Mesothelial cell of epicardium (in vitro differentiated cells): ENCODE data around the gene THAP3. TPM values are rescaled to one million over a fixed set of nuclear protein-coding genes. Genes with fewer than 3 reads are reported as not detected.

ENCODE experiments used
- total RNA-seq: library from RNA; stranded (reverse); gene quantifications from 3 replicates; pipeline ENCODE4 v1.2.1, GENCODE V29; 2021

THAP3 gene
- total RNA-seq, 1 donor from 2014 or later = 22.9 TPM

Other genes with a start within 250 kb of the THAP3 start
- 17.4 to 21.3 TPM (median 20.3 TPM) in 3 replicates for gene ACOT7, start 231.1 kb upstream of the THAP3 start, total RNA-seq
- 0.90 to 1.1 TPM (median 0.98 TPM) in 3 replicates for gene HES2, start 204.9 kb upstream of the THAP3 start, total RNA-seq
- 1.2 to 1.6 TPM (median 1.4 TPM) in 3 replicates for gene ESPN, start 200.1 kb upstream of the THAP3 start, total RNA-seq
- 38.9 to 41.6 TPM (median 39.4 TPM) in 3 replicates for gene TNFRSF25, start 158.7 kb upstream of the THAP3 start, total RNA-seq
- 49.3 to 51.2 TPM (median 50.7 TPM) in 3 replicates for gene PLEKHG5, start 133.2 kb upstream of the THAP3 start, total RNA-seq
- gene NOL9, start 70.4 kb upstream of the THAP3 start, total RNA-seq = 37.5 to 44.4 TPM (median 37.9 TPM) in 3 replicates
- not detected in 3 replicates for gene TAS1R1, start 69.6 kb upstream of the THAP3 start, total RNA-seq
- gene ZBTB48, start 44.9 kb upstream of the THAP3 start, total RNA-seq = 33.6 to 41.5 TPM (median 33.8 TPM) in 3 replicates
- 22.0 to 25.1 TPM (median 23.4 TPM) in 3 replicates for gene KLHL21, start 22.0 kb upstream of the THAP3 start, total RNA-seq
- 33.7 to 35.0 TPM (median 34.0 TPM) in 3 replicates for gene PHF13, start 11.1 kb upstream of the THAP3 start, total RNA-seq
- gene DNAJC11, start 76.9 kb downstream of the THAP3 start, total RNA-seq = 60.9 to 65.1 TPM (median 63.4 TPM) in 3 replicates
- gene CAMTA1, start 160.6 kb downstream of the THAP3 start, total RNA-seq = 70.4 to 78.3 TPM (median 71.4 TPM) in 3 replicates